ENCODE results near the gene AP2A2. TPM values are rescaled to one million over a fixed set of nuclear protein-coding genes. Genes with fewer than 3 reads are reported as not detected.

Gene AP2A2
- total RNA-seq, 1 donor from 2014 or later, result 42.6 TPM

- DNase-seq (no peak), ATAC-seq (no peak)
- intact Hi-C loops (cut with micrococcal nuclease), result no loop called here
Observed at GRCh38 chr11:1030086-1030485, 104.4 kb downstream of the AP2A2 start.

GRCh38 chr11:1030556-1030955 lies 104.9 kb downstream of the AP2A2 start:
- DNase-seq (no peak), ATAC-seq (no peak)
- intact Hi-C loops (cut with micrococcal nuclease), result no loop called here

- intact Hi-C loops (cut with micrococcal nuclease), result no loop called here
- ATAC-seq (no peak), DNase-seq (no peak)
Observed at GRCh38 chr11:1031121-1031899, 105.6 kb downstream of the AP2A2 start.

- intact Hi-C loops (cut with micrococcal nuclease), result no loop called here
- ATAC-seq, result no peak
Observed at GRCh38 chr11:1032310-1032891, 106.7 kb downstream of the AP2A2 start.

GRCh38 chr11:1033016-1033798 lies 107.5 kb downstream of the AP2A2 start:
- intact Hi-C loops (cut with micrococcal nuclease), result no loop called here

More at GRCh38 chr11:1032310-1032891, 106.7 kb downstream of the AP2A2 start:
- DNase-seq, result no peak

GRCh38 chr11:1034001-1034400 lies 108.3 kb downstream of the AP2A2 start:
- DNase-seq, result no peak
- intact Hi-C loops (cut with micrococcal nuclease), result no loop called here
- no peak for ATAC-seq

More at GRCh38 chr11:1033016-1033798, 107.5 kb downstream of the AP2A2 start:
- ATAC-seq (no peak), DNase-seq (no peak)

GRCh38 chr11:1034456-1035295 lies 109.0 kb downstream of the AP2A2 start:
- no peak for DNase-seq
- intact Hi-C loops (cut with micrococcal nuclease), result no loop called here
- ATAC-seq, result no peak

GRCh38 chr11:1035577-1036283 lies 110.1 kb downstream of the AP2A2 start:
- DNase-seq (no peak), ATAC-seq (no peak)
- intact Hi-C loops (cut with micrococcal nuclease), result no loop called here

- intact Hi-C loops (cut with micrococcal nuclease), result no loop called here
- no peak for DNase-seq
- ATAC-seq, result no peak
Observed at GRCh38 chr11:1036303-1036923, 110.7 kb downstream of the AP2A2 start, which contains the start of gene MUC6. TSS of gene MUC6 (minus strand) at chr11:1036718. CDS start at chr11:1036655, 63 bp downstream.

- no peak for ATAC-seq
Observed at GRCh38 chr11:1036931-1037330, 111.3 kb downstream of the AP2A2 start.

GRCh38 chr11:1037506-1038055 lies 111.9 kb downstream of the AP2A2 start:
- ATAC-seq (no peak), DNase-seq (no peak)
- intact Hi-C loops (cut with micrococcal nuclease), result no loop called here

More at GRCh38 chr11:1036931-1037330, 111.3 kb downstream of the AP2A2 start:
- no peak for DNase-seq
- intact Hi-C loops (cut with micrococcal nuclease), result no loop called here

- no peak for ATAC-seq
- no peak for DNase-seq
- intact Hi-C loops (cut with micrococcal nuclease), result no loop called here
Observed at GRCh38 chr11:1038361-1038760, 112.7 kb downstream of the AP2A2 start.

- intact Hi-C loops (cut with micrococcal nuclease), result no loop called here
- DNase-seq (no peak), ATAC-seq (no peak)
Observed at GRCh38 chr11:1038921-1039320, 113.3 kb downstream of the AP2A2 start.

- intact Hi-C loops (cut with micrococcal nuclease), result no loop called here
- ATAC-seq, result no peak
- DNase-seq, result peak; percentile 23
Observed at GRCh38 chr11:1039481-1040427, 114.1 kb downstream of the AP2A2 start.

GRCh38 chr11:1040428-1041148 lies 114.9 kb downstream of the AP2A2 start:
- DNase-seq (peak; percentile 11), ATAC-seq (no peak)
- intact Hi-C loops (cut with micrococcal nuclease), result no loop called here

GRCh38 chr11:1041149-1041467 lies 115.4 kb downstream of the AP2A2 start:
- intact Hi-C loops (cut with micrococcal nuclease), result no loop called here
- DNase-seq, result peak; percentile 19
- no peak for ATAC-seq
